ENCODE measurements around the gene PUM2. TPM values are rescaled to one million over a fixed set of nuclear protein-coding genes. Genes with fewer than 3 reads are reported as not detected.
"Not testable (repeated sequence)": the region's sequence is repeated elsewhere in the genome, so short reads cannot be mapped to it uniquely, and the experiment has no call there.

PUM2 gene
- total RNA-seq, 2 donors from 2014 or later = 114 to 126 TPM

- TF ChIP-seq CTCF (conservative IDR thresholded peaks at IDR 0.05) = no peak
- H3K27me3 ChIP-seq (ENCODE audit: control insufficient read depth, insufficient read depth, low read length, poor library complexity, severe bottlenecking) = no peaks in the 10 kb centered on the region
- H3K27ac Mint-ChIP-seq = no peak overlapping the region
These were observed 18.7 kb upstream of the PUM2 start for GRCh38 chr2:20369366-20369765.

GRCh38 chr2:20368706-20369105, 18.1 kb upstream of the PUM2 start:
- no peaks in the 10 kb centered on the region for H3K4me1 Mint-ChIP-seq
- TF ChIP-seq CTCF (conservative IDR thresholded peaks at IDR 0.05) = no peak
- Histone ChIP-seq H3K27me3 (ENCODE audit: control insufficient read depth, insufficient read depth, low read length, poor library complexity, severe bottlenecking) (no peaks in the 10 kb centered on the region), H3K4me1 (ENCODE audit: control insufficient read depth, insufficient read depth, low read length) (no peaks in the 10 kb centered on the region), H3K27ac (ENCODE audit: low read depth, low read length) (no peak overlapping the region), H3K9me3 (ENCODE audit: control insufficient read depth, low read length) (peaks cover 14% of the 10 kb centered on the region), H3K9ac (ENCODE audit: extremely low read depth, low read length, poor library complexity, severe bottlenecking) (no peak overlapping the region), H3K36me3 (ENCODE audit: control insufficient read depth, insufficient read depth, low read length) (no peaks in the 10 kb centered on the region), H3K4me3 (ENCODE audit: low read length) (no peak overlapping the region)
- no peak for DNase-seq
- peaks cover 13% of the 10 kb centered on the region for H3K27me3 Mint-ChIP-seq (ENCODE audit: insufficient read depth)
- H3K36me3 Mint-ChIP-seq (ENCODE audit: low read depth) = no peaks in the 10 kb centered on the region
- H3K9me3 Mint-ChIP-seq = peaks cover 14% of the 10 kb centered on the region
- 87% methylated on average over 3 of the region's 3 CpGs; no CpG with 5 or more reads in 1 of the 2 experiments for WGBS, 2 experiments (ENCODE audit: insufficient coverage in 1 of 2, insufficient read length in 1 of 2)
- H3K4me3 Mint-ChIP-seq = no peak overlapping the region
- no peak overlapping the region for H3K27ac Mint-ChIP-seq

More at GRCh38 chr2:20369366-20369765, 18.7 kb upstream of the PUM2 start:
- Histone ChIP-seq H3K36me3 (ENCODE audit: control insufficient read depth, insufficient read depth, low read length) (no peaks in the 10 kb centered on the region), H3K27ac (ENCODE audit: low read depth, low read length) (no peak overlapping the region), H3K9ac (ENCODE audit: extremely low read depth, low read length, poor library complexity, severe bottlenecking) (no peak overlapping the region), H3K4me1 (ENCODE audit: control insufficient read depth, insufficient read depth, low read length) (no peaks in the 10 kb centered on the region), H3K9me3 (ENCODE audit: control insufficient read depth, low read length) (peaks cover 14% of the 10 kb centered on the region), H3K4me3 (ENCODE audit: low read length) (no peak overlapping the region)
- peaks cover 14% of the 10 kb centered on the region for H3K9me3 Mint-ChIP-seq
- H3K4me1 Mint-ChIP-seq = no peaks in the 10 kb centered on the region
- peaks cover 13% of the 10 kb centered on the region for H3K27me3 Mint-ChIP-seq (ENCODE audit: insufficient read depth)
- 93 to 94% methylated on average over 5 to 9 of the region's 9 CpGs for WGBS, 2 experiments (ENCODE audit: insufficient coverage in 1 of 2, insufficient read length in 1 of 2)
- H3K36me3 Mint-ChIP-seq (ENCODE audit: low read depth) = no peaks in the 10 kb centered on the region
- DNase-seq = no peak
- no peak overlapping the region for H3K4me3 Mint-ChIP-seq

- H3K4me1 ChIP-seq (ENCODE audit: control insufficient read depth, insufficient read depth, low read length); H3K4me3 Mint-ChIP-seq; H3K4me3 ChIP-seq (ENCODE audit: low read length); H3K27ac ChIP-seq (ENCODE audit: low read depth, low read length); H3K9ac ChIP-seq (ENCODE audit: extremely low read depth, low read length, poor library complexity, severe bottlenecking); H3K36me3 Mint-ChIP-seq (ENCODE audit: low read depth); H3K27me3 ChIP-seq (ENCODE audit: control insufficient read depth, insufficient read depth, low read length, poor library complexity, severe bottlenecking); H3K27ac Mint-ChIP-seq; H3K36me3 ChIP-seq (ENCODE audit: control insufficient read depth, insufficient read depth, low read length); H3K4me1 Mint-ChIP-seq; DNase-seq: not testable (repeated sequence)
- WGBS, 2 experiments (ENCODE audit: insufficient coverage in 1 of 2, insufficient read length in 1 of 2) = 83 to 100% methylated on average over 3 of the region's 3 CpGs
- H3K9me3 Mint-ChIP-seq = peaks cover 14% of the 10 kb centered on the region
- H3K9me3 ChIP-seq (ENCODE audit: control insufficient read depth, low read length) = peaks cover 14% of the 10 kb centered on the region
- peaks cover 13% of the 10 kb centered on the region for H3K27me3 Mint-ChIP-seq (ENCODE audit: insufficient read depth)
These were observed 17.3 kb upstream of the PUM2 start for GRCh38 chr2:20367929-20368328.

- Histone ChIP-seq H3K27ac (ENCODE audit: low read depth, low read length) (no peak overlapping the region), H3K4me3 (ENCODE audit: low read length) (no peak overlapping the region), H3K36me3 (ENCODE audit: control insufficient read depth, insufficient read depth, low read length) (no peaks in the 10 kb centered on the region), H3K27me3 (ENCODE audit: control insufficient read depth, insufficient read depth, low read length, poor library complexity, severe bottlenecking) (no peaks in the 10 kb centered on the region), H3K9me3 (ENCODE audit: control insufficient read depth, low read length) (peaks cover 14% of the 10 kb centered on the region), H3K9ac (ENCODE audit: extremely low read depth, low read length, poor library complexity, severe bottlenecking) (no peak overlapping the region), H3K4me1 (ENCODE audit: control insufficient read depth, insufficient read depth, low read length) (no peaks in the 10 kb centered on the region)
- TF ChIP-seq CTCF (conservative IDR thresholded peaks at IDR 0.05) = no peak
- H3K27ac Mint-ChIP-seq = no peak overlapping the region
- no peaks in the 10 kb centered on the region for H3K4me1 Mint-ChIP-seq
- H3K4me3 Mint-ChIP-seq = no peak overlapping the region
- no peaks in the 10 kb centered on the region for H3K36me3 Mint-ChIP-seq (ENCODE audit: low read depth)
- DNase-seq = no peak
- H3K27me3 Mint-ChIP-seq (ENCODE audit: insufficient read depth) = peaks cover 13% of the 10 kb centered on the region
- 94 to 100% methylated on average over 2 of the region's 2 CpGs for WGBS, 2 experiments (ENCODE audit: insufficient coverage in 1 of 2, insufficient read length in 1 of 2)
- H3K9me3 Mint-ChIP-seq = peaks cover 14% of the 10 kb centered on the region
These were observed 16.1 kb upstream of the PUM2 start for GRCh38 chr2:20366672-20367116.

Data from endodermal cell (in vitro differentiated cells).